DMS114 treated with DMSO at 0.1 percent for 48 hours (cell line): ENCODE data around the gene ZBTB7A.

ENCODE experiments used
- DNase-seq: peaks from one replicate; lab custom pipeline; 2025; ENCODE audit not compliant: unreplicated experiment; lab: John Stamatoyannopoulos, UW

Gene ZBTB7A

DNA sequence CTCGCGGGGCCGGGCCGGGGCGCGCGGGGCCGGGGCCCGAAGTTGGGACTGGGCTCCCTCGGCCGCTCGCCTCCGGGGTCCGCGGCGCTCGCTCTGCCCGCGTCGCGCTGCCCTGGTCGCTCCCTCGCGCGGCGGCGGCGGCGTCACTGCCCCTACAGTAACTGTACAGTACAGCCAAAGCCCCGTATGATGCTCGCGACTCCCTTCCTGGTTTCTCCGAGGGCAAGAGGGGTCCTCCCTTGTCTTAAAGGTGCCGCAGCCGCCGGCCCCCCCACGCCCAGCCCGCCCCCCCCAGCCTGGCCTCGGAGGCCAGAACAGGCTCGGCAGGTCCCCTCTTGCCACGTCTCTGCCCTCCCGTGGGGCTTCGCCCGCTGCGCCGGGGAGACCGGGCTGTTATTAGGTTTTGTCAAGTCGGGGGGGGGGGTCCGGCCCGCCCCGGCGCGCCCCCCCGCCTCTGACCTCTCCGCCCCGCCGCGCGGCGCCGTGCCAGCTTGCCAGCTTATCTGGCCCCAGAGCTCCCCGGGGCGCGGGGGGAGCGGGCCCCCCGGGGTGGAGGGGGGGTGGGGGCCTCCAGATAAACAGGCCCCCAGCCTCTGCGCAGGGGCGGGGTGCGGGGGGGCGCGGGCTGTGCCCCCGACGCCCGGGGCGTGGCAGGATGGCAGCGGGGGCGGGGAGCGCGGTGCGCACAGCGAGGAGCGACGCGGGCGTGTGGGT, at the start of gene ZBTB7A:
Gene ZBTB7A (minus strand): TSS at position 218 of the 714 bp plus-strand sequence. CDS start 11,667 bp downstream, outside the sequence.
- DNase-seq: no peak

DNA sequence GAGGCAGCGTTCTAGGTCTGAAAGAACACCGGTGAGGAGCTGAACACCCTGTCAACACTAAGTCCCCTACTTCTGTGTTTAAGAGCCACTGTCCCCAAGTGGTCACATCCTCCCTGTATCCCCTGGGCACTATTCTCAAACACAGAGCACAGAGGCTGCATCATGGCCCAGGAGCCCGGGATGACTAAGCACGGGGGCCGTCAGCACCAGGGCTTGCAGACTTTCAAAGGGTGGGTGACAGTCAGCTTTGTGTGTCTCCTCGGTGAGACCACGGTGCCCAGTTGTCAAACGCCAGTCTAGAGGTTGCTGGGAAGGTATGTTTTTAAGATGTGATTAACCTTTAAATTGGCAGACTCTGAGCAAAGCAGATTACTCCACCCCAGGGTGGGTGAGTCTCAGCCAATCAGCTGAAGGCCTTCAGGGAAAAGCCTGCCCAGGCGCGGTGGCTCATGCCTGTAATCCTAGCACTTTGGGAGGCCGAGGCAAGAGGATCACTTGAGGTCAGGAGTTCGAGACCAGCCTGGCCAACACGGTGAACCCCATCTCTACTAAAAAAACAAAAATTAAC, 49.2 kb upstream of the ZBTB7A start:
- DNase-seq: no peak

DNA sequence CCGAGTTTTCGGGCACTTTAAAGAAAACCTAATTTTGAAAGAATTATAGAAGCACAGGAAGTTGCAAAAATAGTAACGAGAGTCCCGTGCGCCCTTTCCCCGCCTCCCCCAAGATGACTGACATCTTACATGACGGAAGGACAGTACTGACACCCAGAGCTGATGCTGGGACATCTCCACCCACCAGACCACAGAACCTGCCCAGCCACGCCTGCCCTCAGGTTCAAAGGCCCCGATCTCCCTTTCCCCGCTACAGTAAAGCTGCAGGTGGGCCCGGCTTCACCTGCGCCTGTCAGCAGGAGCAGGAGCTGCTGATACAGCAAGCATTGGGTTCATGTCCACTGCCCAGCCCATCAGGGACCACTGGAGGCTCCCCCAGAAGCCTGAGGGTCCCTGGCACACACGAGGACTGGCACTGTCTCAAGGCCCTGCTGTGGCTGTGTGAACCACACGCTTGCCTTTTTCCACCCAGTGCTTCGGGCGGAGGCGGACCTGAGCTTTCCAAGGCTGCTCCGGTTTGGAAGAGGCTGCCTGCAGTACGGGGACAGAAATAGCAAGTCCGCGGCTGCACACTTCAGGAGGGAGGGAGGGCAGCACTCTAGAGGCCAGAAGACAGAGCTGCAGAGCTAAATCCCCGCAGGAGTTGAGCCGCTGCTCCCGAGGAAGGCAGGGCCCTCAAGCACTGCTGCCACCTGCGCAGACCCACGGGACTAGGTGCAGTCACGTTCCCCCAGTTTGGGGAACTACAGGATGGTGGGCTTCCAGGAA, 48.5 kb upstream of the ZBTB7A start:
- no peak for DNase-seq

DNA sequence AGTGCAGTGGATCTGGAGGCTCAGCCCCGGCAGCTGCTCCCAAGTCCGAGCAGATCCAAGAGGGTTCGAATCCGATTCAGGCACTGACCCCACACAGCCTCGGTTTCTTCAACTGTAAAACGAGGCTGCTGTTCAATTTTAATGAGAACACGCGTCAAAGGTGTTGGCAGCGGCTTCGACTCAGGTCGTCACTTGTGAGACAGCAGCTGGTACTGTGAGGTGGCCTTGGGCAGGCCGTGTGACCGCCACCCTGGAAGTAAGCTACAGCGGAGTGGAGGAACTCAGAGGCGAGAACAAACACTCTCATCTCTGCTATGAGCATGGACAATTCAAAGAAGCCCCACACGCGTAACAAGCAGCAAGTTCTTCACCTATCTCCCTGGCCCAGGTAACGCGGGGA, 47.5 kb upstream of the ZBTB7A start:
- no peak for DNase-seq

DNA sequence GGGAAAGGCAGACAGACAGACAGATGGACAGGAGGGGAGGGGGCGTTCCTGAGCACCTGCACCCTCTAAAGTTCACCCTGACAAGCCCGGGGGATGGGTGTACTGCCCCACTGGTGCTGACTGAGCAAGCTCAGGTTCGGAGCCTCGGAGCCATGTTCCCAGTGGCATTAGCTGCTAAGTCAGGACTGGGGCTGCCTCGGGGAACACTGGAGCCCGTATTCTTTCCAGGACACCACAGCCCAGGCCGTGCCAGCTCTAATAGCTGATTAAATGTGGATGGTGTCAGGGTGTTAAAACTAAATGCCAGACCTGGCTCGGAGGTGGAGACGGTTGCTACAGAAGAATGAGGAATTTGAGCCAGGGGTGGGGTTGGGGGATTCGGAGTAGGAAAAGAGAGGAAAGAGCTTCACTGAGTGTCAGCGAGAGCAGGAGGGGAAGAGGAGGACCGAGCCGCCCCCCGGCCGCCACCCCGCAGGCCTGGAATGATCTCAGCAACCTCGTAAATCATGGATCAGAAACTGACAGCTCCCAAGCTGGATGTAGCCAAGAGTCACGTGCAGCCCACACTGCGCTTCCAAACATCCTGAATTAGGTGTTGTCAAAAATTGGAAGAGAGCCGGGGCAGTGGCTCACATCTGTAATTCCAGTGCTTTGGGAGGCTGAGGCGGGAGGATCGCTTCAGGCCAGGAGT, 46.8 kb upstream of the ZBTB7A start:
- DNase-seq: no peak

DNA sequence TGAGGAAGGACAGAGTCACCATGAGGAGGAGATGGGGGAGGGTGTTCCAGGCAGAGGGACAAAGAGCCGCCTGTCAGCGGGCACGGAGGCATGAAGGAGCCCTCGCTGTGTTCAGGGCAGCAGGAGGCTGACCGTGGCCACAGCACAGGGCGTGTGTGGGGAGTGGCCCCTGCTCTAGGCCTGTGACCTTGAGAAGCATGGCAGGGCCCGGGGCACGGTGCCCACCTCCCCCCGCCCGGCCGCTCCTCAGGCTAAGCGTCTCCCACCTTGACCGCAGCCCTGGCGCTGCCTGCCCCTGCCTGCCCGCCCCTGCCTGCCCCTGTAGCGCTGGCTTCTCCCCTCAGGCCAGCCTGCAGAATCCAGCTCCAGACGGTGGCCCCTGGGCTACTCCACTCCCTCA, 45.7 kb upstream of the ZBTB7A start:
- DNase-seq: no peak

DNA sequence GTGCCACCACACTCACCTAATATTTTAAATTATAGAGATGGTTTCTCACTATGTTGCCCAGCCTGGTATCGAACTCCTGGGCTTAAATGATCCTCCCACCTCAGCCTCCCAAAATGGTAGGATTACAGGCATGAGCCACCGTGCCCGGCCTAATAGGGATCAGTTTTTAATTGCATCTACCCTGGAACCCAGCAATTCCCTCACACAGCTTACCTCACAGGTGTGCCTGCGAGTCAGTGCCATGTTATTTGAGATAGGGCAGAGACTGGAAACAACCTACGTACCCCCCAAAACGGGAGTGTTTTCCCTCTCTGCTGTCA, 42.9 kb upstream of the ZBTB7A start:
- DNase-seq: no peak

DNA sequence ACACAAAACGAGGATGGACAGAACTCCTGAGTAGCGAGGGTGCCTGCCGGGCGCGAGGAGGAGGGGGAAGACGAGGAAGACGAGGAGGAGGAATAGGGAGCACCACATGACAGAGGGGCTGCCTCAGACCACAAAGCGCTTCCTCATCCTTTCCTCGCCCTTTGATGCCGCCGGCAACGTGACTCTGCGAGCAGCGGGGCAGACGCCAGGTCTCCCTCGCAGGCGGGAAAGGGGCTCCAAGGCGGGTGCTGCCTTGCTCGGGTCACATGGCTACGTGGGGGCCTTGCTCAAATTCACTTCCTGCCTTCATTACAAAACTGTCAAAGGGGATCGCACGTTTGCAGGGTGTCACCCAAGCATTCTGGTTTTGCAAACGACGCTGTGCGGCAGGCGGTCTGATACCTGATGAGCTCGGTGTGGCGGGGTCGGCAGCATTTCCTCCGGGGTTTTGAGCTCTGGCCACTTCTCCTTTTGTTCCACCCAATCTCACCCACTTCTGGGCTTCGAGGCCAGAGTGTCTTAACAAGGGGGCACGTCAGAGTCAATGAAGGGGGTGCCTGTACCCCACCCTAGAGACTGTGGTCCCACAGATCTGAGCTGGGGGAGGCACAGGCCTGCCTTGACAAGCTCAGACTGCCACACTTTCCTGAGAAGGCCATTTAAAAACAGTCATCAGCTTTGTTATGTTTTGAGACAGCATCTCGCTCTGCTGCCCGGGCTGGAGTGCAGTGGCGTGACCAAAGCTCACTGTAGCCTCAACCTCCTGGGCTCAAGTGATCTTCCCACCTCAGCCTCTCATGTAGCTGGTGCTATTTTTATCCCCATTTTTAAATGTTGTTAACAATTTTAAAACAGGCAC, 42.3 kb upstream of the ZBTB7A start:
- DNase-seq: no peak

DNA sequence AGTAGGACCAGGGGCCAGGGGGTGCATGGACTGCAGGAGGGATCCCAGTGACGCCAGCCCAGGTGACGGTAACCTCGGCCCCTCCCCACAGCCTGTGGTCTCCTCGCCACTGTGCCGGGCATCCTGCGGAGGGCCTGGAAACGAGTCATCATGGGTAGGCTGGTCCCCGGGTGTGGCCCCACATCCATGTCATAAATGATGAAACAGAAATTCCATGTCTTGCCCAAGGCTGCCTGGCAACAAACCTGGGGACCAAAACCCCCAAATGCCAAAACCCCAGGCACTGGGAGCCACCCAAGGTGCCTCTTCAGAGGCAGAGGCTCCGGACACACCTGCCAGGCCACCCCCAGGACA, 36.4 kb upstream of the ZBTB7A start:
- DNase-seq: no peak

DNA sequence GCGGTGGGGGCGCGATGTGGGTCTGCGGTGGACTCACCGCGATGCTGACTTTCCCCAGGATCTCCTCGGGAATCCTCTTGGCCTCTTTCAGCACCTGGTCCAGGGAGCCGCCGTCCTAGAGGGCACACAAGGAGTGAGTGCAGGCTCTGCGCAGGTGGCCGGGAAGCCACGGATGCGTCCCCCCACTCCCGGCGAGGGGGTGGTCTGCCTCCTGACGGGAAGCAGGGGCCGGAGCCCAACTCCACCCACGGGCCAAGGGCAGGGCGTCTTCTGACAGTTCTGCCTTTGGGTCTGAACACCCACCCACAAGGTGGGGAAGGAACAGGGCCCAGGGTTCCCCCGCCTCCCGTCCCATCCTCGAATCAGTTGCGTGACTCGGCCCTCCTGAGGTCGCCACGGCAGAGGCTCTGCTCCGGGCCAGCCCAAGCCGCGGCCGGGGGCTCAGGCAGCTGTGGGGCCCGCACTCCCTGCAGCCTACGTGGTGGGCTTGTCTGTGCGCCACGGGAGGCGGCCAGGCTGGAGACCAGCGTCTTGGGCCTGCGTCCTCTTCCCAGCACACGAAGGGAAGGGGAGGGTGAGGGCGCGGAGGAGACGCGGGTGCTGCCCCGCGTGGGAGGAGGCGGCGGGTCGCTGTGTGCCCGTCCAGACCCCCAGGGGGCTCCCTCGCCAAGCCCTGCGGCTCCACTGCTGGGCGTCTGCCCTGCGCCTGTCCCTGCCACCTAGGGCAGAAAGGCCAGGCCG, 35.8 kb upstream of the ZBTB7A start:
- DNase-seq: no peak

DNA sequence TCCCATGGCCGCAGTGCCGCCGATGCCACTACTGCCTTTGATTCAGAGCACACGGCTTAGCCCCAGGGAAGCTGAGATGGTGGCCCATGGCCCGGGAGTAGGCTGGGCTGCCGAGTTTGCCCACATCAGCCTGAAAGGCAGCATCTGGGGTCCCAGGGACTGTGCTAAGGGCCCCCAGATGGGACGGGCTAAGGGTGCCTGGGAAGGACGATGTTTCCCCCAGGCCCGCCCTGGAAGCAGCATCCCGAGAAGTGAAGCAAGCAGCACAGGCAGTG, 34.7 kb upstream of the ZBTB7A start:
- no peak for DNase-seq

DNA sequence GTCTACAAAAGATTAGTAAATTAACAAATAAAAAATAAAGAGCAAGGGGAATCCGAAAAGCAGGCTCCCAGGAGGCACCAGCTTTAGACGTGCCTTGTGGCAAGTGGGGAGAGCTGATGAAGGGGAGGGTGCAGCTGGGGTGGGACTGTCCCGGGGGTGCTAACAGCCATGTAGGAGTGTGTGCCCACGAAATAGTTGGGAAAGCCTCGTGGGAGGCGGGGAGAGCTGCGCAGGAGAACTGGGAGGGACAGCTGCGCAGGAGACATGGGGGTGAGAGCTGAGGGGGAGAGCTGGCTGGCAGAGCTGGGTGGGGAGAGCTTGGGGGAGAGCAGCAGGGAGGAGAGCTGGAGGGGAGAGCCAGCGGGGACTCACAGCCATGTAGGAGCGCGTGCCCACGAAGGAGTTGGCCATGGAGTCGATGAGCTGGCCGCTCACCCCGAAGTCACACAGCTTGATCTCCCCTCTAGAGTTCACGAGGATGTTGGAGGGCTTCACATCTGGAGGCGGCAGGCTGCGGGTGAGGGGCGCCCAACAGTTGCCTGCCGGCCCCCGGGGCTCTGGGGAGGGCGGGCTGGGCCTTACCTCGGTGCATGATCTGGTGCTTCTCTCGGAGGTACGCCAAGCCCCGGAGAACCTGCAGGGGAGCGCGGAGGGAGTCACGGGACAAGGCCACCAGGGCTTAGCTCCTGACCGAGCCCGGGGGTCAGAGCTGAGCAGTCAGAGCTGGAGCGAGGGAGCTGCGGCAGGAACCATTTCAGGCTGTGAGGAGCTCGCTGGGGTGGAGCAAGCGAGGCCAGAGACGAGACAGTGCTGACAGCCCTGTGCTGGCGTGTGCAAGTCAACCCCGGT, 34.2 kb upstream of the ZBTB7A start:
- DNase-seq: no peak

DNA sequence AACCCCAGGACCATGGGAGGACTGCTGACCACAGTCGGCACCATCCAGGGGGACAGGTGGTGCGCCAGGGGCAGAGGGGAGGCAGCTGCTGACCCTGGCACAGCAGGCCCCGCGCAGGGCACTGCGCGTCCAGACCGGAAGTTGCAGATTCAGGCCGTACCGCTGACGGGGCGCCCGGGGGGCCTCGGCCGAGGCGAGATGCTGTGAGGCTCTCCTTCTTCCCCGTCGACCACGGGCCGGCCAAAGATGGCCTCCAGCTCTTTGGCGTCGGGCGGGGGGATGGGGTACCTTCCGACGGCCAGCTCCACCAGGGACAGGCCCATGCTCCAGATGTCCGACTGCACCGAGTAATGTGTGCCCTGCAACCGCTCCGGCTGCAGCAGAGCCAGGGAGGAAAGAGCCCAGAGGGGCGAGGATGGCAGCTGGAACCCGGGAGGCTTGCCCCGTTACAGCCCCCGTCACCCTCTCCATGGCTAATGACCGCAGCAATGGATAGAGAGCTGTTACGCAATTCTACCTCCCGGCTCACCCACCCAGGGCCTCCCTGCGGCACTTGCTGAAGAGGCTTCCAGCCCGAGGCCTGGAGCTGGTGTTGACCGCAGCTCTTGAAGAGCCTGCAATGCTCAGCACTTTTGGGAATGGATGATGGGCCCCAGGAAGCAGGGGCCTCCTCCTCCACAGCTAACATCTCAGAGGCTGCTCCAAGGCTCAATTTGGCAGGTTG, 32.5 kb upstream of the ZBTB7A start:
- DNase-seq: no peak

DNA sequence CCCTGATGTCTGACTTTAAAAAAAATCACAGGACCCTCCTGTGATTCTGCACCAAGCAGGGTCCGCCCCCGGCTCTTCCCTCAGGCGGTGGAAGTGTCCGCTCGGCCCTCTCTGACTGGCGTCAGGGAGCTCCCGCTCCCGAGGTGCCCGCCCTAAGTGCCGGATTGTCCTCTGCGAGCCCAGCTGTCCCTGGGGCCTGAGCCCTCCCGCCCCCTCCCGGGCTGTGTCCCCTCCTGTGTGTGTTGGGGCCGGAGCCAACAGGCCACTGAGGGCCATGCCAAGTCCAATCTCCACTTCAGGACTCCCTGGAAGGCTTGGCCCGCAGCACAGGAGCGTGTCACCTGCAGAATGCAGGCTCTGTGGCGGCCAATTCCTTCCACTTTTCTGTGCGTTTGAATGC, 31.8 kb upstream of the ZBTB7A start:
- no peak for DNase-seq

DNA sequence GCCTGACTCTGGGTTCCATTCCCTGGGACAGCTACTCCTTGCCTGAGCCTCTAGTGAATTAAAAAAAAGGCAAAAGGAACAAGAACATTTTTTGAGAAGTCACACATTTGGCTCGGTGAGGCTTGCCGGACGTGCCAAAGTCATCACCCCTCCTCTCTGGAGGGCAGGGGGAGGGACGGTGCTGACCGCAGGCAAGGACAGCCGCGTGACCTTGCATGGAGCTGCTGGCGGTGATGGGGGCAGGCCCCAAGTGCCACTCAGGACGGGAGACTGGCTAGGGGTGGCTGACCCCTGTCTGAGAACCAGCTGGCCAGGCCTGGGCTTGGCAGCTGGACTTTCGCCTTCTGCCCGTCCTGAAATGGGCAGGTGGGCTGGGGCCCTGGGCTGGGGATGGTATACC, 30.8 kb upstream of the ZBTB7A start:
- no peak for DNase-seq

DNA sequence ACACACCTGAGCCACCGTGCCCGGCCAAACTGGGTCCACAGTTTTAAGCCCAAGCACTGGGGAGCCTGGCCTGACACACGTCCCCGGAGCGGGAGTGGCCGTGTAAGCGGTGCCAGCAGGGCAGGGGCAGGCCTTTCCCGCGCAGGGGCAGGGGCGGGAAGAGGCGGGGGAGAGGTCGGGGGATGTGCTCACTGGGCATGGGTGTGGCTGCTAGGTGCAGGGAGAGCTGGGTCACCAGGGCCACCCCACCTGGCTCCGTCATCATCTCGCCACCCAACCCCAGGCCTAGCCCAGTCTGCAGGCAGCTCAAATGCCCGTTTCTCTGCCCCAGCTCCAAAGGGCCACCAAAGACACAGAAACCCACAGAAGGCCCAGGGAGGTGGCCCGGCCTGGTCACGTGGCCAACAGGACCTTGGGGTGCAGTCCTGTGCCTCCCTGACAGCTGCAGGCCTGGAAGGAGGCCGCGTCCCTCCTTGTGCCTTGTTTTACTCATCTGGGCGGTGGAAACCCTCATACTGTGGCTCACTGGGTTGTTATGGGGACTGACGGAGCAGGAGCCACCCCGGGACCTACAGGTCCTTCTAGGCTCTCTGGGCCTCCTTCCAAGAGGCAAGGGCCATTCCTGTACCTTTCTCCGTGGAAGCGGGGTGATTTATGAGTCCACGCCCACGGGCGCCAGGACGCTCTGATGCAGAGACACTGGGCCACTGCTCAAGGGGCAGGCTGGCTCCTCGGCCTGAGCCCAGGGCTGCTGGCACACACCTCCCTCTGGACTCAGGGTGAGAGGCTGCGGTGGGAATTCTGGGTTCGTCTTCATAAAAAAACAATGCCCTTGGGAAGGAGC, 29.6 kb upstream of the ZBTB7A start:
- DNase-seq: no peak

DNA sequence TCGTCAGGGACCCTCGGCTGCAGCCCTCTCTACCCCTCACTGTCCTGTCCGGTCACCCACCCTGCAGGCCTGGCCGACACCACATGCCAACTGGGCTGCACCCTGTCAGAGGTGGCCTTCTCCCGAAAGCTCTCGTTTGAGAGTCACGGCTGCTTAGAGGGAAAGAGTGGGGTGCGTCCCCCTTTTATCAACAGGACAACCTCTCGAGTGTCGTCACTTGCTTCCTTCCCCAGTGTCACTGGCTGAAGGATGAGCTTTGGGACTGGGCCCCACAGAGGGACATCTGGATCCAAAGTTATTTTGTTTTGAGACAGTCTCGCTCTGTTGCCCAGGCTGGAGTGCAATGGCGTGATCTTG, 28.8 kb upstream of the ZBTB7A start:
- no peak for DNase-seq

DNA sequence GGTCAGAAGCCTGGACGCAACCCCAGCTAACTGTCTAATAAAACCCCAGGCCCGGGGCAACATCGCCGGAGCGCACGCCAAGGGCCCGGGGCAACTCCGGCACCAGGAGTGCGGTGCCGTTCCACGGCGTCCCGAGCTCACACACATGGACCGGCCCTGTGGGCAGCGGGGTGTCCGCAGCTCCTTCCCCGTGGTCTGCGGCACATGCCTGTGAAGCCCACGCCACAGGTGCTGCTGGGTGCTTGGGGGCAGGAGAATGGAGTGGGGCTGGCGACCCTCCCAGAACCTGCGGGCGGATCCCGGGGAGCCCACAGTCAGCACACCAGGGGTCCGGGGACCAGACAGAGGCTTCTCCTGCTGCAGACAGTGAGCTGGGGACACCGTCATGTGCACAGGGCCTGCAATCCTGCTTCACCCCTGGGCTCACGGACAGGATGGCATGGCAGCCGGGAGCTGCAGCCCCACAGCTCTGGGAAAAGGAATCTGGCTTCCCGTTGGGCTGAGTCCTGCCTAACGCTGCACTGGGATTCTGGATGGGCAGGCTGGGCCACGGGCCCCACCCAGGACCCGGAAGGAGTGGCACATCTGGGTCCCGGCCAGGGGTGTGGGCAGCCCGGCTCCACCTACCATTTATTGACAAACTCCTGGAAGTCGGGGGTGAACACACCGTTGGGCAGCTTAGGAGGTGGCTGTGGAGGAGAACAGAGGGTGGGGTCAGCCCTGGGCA, 28.2 kb upstream of the ZBTB7A start:
- no peak for DNase-seq
